ENCODE data around the gene CD99. TPM values are rescaled to one million over a fixed set of nuclear protein-coding genes. Genes with fewer than 3 reads are reported as not detected.

CD99 gene
- total RNA-seq, 4 donors from 2014 or later = 249 to 611 (median 391) TPM

DNA sequence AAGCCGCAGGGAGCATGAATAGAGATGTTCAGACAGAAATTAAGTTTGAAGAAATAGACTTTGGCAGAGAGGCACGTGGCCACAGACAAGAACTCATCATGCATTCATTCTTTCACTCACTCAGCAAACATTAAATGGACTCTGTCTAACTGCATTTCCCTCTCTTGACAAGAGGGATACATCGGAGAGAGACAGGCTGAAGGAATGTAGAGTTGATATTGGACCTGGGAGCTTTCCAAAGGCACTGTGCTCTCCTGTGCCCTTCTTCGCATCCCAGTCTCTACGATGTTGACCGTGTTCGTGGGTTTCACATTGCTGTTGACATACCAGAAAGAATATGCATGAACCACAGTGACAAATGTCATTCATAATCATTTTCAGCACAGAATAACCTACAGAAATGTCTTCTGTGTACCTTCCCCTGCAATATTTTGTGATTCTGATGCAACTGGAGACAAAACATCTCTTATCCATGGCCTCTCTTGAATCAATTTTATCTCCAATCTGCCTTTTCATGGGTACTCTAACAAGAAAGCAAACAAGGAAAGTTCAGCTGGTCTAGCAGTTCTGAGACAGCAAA is 34.7 kb upstream of the CD99 start:
- no peaks in the 10 kb centered on the region for H3K9me3 ChIP-seq
- no peaks in the 10 kb centered on the region for H3K27me3 ChIP-seq
- peaks cover 0 to 5% (median 0%) of the 10 kb centered on the region in 3 donors for H3K36me3 ChIP-seq
- no peaks in the 10 kb centered on the region for H3K4me1 ChIP-seq
- no peak overlapping the region for H3K27ac ChIP-seq
- 85 to 94% methylated on average over 7 of the region's 7 CpGs for WGBS, 2 donors
- no peak for TF ChIP-seq CTCF (IDR thresholded peaks at IDR 0.05)
- TF ChIP-seq EP300 (IDR thresholded peaks at IDR 0.05) = no peak
- no peak for TF ChIP-seq POLR2A (IDR thresholded peaks at IDR 0.05)
- H3K4me3 ChIP-seq = no peak overlapping the region
- DNase-seq (ENCODE audit: low spot score in 2 of 2) = no peak

DNA sequence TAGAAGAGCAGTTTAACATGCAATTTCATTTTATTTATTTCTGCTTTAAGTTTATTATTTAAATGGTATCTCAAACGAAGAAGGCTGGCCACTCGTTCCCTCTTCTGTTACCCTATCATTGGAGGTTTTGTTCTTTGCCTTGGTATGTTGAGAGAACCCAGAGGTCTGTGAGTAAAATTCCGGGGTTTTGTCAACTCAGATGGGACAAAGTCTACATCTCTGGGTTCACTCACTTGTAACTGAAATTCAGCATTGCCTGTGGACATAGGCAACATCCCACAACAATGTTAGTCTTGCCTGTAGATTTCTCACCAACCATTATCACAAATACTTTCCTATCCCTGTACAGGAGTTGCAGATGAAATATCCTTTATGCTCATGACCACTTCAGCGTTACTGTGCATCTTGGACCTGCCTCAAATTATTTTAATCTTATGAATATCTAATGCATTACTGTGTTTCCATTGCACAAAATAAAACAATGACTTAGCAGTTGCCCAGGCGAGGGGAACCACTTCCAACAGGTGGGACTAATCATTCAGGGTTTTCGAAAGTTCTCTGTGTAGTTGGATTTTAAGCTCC is 33.5 kb upstream of the CD99 start:
- DNase-seq (ENCODE audit: low spot score in 2 of 2) = no peak
- no peaks in the 10 kb centered on the region for H3K9me3 ChIP-seq
- no peaks in the 10 kb centered on the region for H3K4me1 ChIP-seq
- peaks cover 0 to 5% (median 0%) of the 10 kb centered on the region in 3 donors for H3K36me3 ChIP-seq
- H3K4me3 ChIP-seq = no peak overlapping the region
- TF ChIP-seq CTCF (IDR thresholded peaks at IDR 0.05) = no peak
- no peak for TF ChIP-seq POLR2A (IDR thresholded peaks at IDR 0.05)
- no peak for TF ChIP-seq EP300 (IDR thresholded peaks at IDR 0.05)
- WGBS, 2 donors = 85 to 87% methylated on average over 6 of the region's 6 CpGs
- H3K27ac ChIP-seq = no peak overlapping the region
- no peaks in the 10 kb centered on the region for H3K27me3 ChIP-seq

GRCh38 chrX:2658585-2659292 is 32.4 kb upstream of the CD99 start:
- Histone ChIP-seq H3K4me3 (no peak overlapping the region), H3K36me3 (peaks cover 0 to 5% (median 0%) of the 10 kb centered on the region in 3 donors), H3K27ac (no peak overlapping the region), H3K9me3 (no peaks in the 10 kb centered on the region), H3K27me3 (no peaks in the 10 kb centered on the region), H3K4me1 (no peaks in the 10 kb centered on the region)
- no peak for TF ChIP-seq CTCF (IDR thresholded peaks at IDR 0.05)
- no peak for TF ChIP-seq POLR2A (IDR thresholded peaks at IDR 0.05)
- DNase-seq (ENCODE audit: low spot score in 2 of 2) = no peak
- WGBS, 2 donors = 67 to 84% methylated on average over 5 of the region's 5 CpGs

DNA sequence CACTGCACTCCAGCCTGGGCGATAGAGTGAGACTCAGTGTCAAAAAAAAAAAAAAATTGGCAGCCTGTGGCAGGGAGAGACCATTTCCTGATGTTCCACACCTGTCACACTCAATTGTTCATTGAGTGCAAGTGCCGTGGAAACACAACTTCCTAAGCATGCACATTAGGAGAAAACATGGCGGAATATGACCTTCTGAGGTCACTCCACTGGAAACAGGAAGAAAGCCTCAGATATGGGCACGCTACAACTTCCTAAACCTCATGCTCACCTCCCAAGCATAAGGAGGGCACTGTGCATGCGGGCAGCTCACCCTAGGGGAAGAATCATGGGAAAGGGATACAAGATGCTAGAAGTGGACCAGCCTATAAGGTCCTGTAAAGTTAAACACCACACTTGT is 28.5 kb upstream of the CD99 start:
- peaks cover 0 to 9% (median 0%) of the 10 kb centered on the region in 4 donors for H3K4me1 ChIP-seq
- no peak for TF ChIP-seq EP300 (IDR thresholded peaks at IDR 0.05)
- TF ChIP-seq CTCF (IDR thresholded peaks at IDR 0.05) = no peak
- no peak for TF ChIP-seq POLR2A (IDR thresholded peaks at IDR 0.05)
- no peaks in the 10 kb centered on the region for H3K9me3 ChIP-seq
- H3K27me3 ChIP-seq = no peaks in the 10 kb centered on the region
- H3K27ac ChIP-seq = no peak overlapping the region
- no peaks in the 10 kb centered on the region for H3K36me3 ChIP-seq
- H3K4me3 ChIP-seq = no peak overlapping the region
- 82 to 89% methylated on average over 5 of the region's 5 CpGs for WGBS, 2 donors
- DNase-seq (ENCODE audit: low spot score in 2 of 2) = no peak

DNA sequence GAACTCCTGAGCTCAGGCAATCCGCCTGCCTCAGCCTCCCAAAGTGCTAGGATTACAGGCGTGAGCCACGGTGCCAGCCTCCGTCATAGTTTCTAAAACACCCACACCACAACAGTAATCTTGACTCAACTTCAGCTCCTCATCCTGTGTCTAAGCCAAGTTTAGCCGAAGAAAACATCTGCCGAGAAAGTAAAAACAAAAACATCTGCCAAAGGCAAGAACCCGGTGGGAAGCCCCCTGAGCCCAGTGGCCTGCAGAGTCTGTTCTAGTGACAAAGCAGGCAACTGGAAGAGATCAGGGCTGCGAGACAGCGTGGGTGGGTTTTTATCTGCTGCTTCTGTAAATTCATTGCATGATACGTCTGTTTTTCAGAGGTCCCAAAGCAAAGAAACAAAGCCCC is 26.6 kb upstream of the CD99 start:
- peak; percentile 18 for DNase-seq (ENCODE audit: low spot score in 2 of 2)
- 38 to 44% methylated on average over 10 of the region's 10 CpGs for WGBS, 2 donors

More for the DNA sequence above, 26.6 kb upstream of the CD99 start:
- Histone ChIP-seq H3K27me3 (no peaks in the 10 kb centered on the region), H3K4me3 (no peak overlapping the region), H3K36me3 (no peaks in the 10 kb centered on the region), H3K9me3 (no peaks in the 10 kb centered on the region), H3K4me1 (peaks cover 0 to 9% (median 0%) of the 10 kb centered on the region in 4 donors), H3K27ac (peak overlapping the region in 1 of 4 donors; percentile 54)
- no peak for TF ChIP-seq CTCF (IDR thresholded peaks at IDR 0.05)
- TF ChIP-seq POLR2A (IDR thresholded peaks at IDR 0.05) = no peak
- TF ChIP-seq EP300 (IDR thresholded peaks at IDR 0.05) = no peak
